Activated CD8-positive, alpha-beta memory T cell treated with anti-CD3 and anti-CD28 coated beads for 4 hours (primary cell): ENCODE results near the gene MYBPHL.

ENCODE experiments used
- DNase-seq, 2 donors: peaks; one replicate each; pipeline ENCODE4 v3.0.0-alpha.2; 2020; ENCODE audit warnings: low read depth in 2 of 2

The MYBPHL gene

GRCh38 chr1:109265741-109266330, 41.0 kb downstream of the MYBPHL start:
- DNase-seq, result no peak

GRCh38 chr1:109265016-109265415, 41.8 kb downstream of the MYBPHL start:
- no peak for DNase-seq

GRCh38 chr1:109264379-109264755, 42.4 kb downstream of the MYBPHL start:
- DNase-seq, result no peak

- DNase-seq, result peak; percentile 45 to 61
Observed at GRCh38 chr1:109263597-109264378, 43.0 kb downstream of the MYBPHL start.

- no peak for DNase-seq
Observed at GRCh38 chr1:109263234-109263596, 43.6 kb downstream of the MYBPHL start.

GRCh38 chr1:109262231-109263055, 44.4 kb downstream of the MYBPHL start:
- no peak for DNase-seq

GRCh38 chr1:109261578-109261977, 45.2 kb downstream of the MYBPHL start:
- DNase-seq, result no peak

GRCh38 chr1:109261006-109261405, 45.8 kb downstream of the MYBPHL start:
- no peak for DNase-seq

- DNase-seq, result no peak
Observed at GRCh38 chr1:109259674-109260557, 46.9 kb downstream of the MYBPHL start.

- DNase-seq, result no peak
Observed at GRCh38 chr1:109258481-109259466, 48.0 kb downstream of the MYBPHL start.

GRCh38 chr1:109257682-109258421, 49.0 kb downstream of the MYBPHL start:
- DNase-seq, result no peak

GRCh38 chr1:109256971-109257681, 49.7 kb downstream of the MYBPHL start:
- DNase-seq, result no peak

GRCh38 chr1:109256085-109256484, 50.7 kb downstream of the MYBPHL start:
- no peak for DNase-seq

GRCh38 chr1:109255678-109256077, 51.1 kb downstream of the MYBPHL start:
- DNase-seq, result no peak

GRCh38 chr1:109255097-109255651, 51.6 kb downstream of the MYBPHL start:
- DNase-seq, result no peak

- DNase-seq, result no peak
Observed at GRCh38 chr1:109254621-109255096, 52.2 kb downstream of the MYBPHL start.

- no peak for DNase-seq
Observed at GRCh38 chr1:109253803-109254620, 52.8 kb downstream of the MYBPHL start.
